ENCODE results near the gene PTRH1. TPM values are rescaled to one million over a fixed set of nuclear protein-coding genes. Genes with fewer than 3 reads are reported as not detected.

The PTRH1 gene
- total and polyA plus RNA-seq, 7 experiments from 2014 or later: 7.8 to 28.7 (median 9.4) TPM

- POLR2A ChIA-PET: no interaction called here
- Mint-ChIP-seq H3K36me3 (peaks cover 0 to 19% (median 5%) of the 10 kb centered on the region in 5 donors), H3K27ac (no peak overlapping the region)
Measured at GRCh38 chr9:127680846-127681245, 34.6 kb downstream of the PTRH1 start.

GRCh38 chr9:127680226-127680625 is 35.2 kb downstream of the PTRH1 start:
- no peaks in the 10 kb centered on the region for H3K27me3 Mint-ChIP-seq
- Histone ChIP-seq H3K4me3 (ENCODE audit: low read length) (no peak overlapping the region), H3K36me3 (ENCODE audit: control insufficient read depth in 2 of 3, insufficient read depth in 3 of 3, low read length in 3 of 3) (no peaks in the 10 kb centered on the region), H3K27me3 (ENCODE audit: control insufficient read depth in 2 of 2, insufficient read depth in 2 of 2, low read length in 2 of 2) (no peaks in the 10 kb centered on the region), H3K27ac (ENCODE audit: low read depth, low read length) (no peak overlapping the region), H3K9me3 (ENCODE audit: control insufficient read depth in 2 of 3, low read length in 3 of 3) (no peaks in the 10 kb centered on the region), H3K4me1 (ENCODE audit: control insufficient read depth in 2 of 2, insufficient read depth in 2 of 2, low read length in 2 of 2) (no peaks in the 10 kb centered on the region)
- peaks cover 0 to 22% (median 8%) of the 10 kb centered on the region in 5 donors for H3K36me3 Mint-ChIP-seq
- intact Hi-C loops (cut with micrococcal nuclease): no loop called here
- ATAC-seq: no peak
- POLR2A ChIA-PET: no interaction called here
- H3K4me1 Mint-ChIP-seq: no peaks in the 10 kb centered on the region
- no peak overlapping the region for H3K4me3 Mint-ChIP-seq
- no peak for DNase-seq
- no peak overlapping the region for H3K27ac Mint-ChIP-seq
- no peaks in the 10 kb centered on the region for H3K9me3 Mint-ChIP-seq
- CTCF ChIA-PET: no interaction called here

More at GRCh38 chr9:127680846-127681245, 34.6 kb downstream of the PTRH1 start:
- H3K4me1 Mint-ChIP-seq: no peaks in the 10 kb centered on the region
- no peak for ATAC-seq
- H3K4me3 ChIP-seq (ENCODE audit: low read length): no peak overlapping the region
- no peak for DNase-seq
- intact Hi-C loops (cut with micrococcal nuclease): no loop called here
- no peaks in the 10 kb centered on the region for H3K9me3 ChIP-seq (ENCODE audit: control insufficient read depth in 2 of 3, low read length in 3 of 3)
- H3K27me3 Mint-ChIP-seq: no peaks in the 10 kb centered on the region
- no peak overlapping the region for H3K4me3 Mint-ChIP-seq
- H3K9me3 Mint-ChIP-seq: no peaks in the 10 kb centered on the region
- H3K36me3 ChIP-seq (ENCODE audit: control insufficient read depth in 2 of 3, insufficient read depth in 3 of 3, low read length in 3 of 3): no peaks in the 10 kb centered on the region
- no peaks in the 10 kb centered on the region for H3K4me1 ChIP-seq (ENCODE audit: control insufficient read depth in 2 of 2, insufficient read depth in 2 of 2, low read length in 2 of 2)
- CTCF ChIA-PET: no interaction called here
- no peak overlapping the region for H3K27ac ChIP-seq (ENCODE audit: low read depth, low read length)
- no peaks in the 10 kb centered on the region for H3K27me3 ChIP-seq (ENCODE audit: control insufficient read depth in 2 of 2, insufficient read depth in 2 of 2, low read length in 2 of 2)

- Mint-ChIP-seq H3K4me3 (no peak overlapping the region), H3K9me3 (no peaks in the 10 kb centered on the region), H3K36me3 (peaks cover 0 to 18% (median 8%) of the 10 kb centered on the region in 5 donors), H3K27ac (no peak overlapping the region), H3K4me1 (no peaks in the 10 kb centered on the region), H3K27me3 (no peaks in the 10 kb centered on the region)
- H3K4me3 ChIP-seq (ENCODE audit: low read length): no peak overlapping the region
- intact Hi-C loops (cut with micrococcal nuclease): no loop called here
- ChIA-PET POLR2A (no interaction called here), CTCF (no interaction called here)
- ATAC-seq (no peak), DNase-seq (no peak)
- H3K27me3 ChIP-seq (ENCODE audit: control insufficient read depth in 2 of 2, insufficient read depth in 2 of 2, low read length in 2 of 2): no peaks in the 10 kb centered on the region
- H3K27ac ChIP-seq (ENCODE audit: low read depth, low read length): no peak overlapping the region
- no peaks in the 10 kb centered on the region for H3K4me1 ChIP-seq (ENCODE audit: control insufficient read depth in 2 of 2, insufficient read depth in 2 of 2, low read length in 2 of 2)
- no peaks in the 10 kb centered on the region for H3K36me3 ChIP-seq (ENCODE audit: control insufficient read depth in 2 of 3, insufficient read depth in 3 of 3, low read length in 3 of 3)
- H3K9me3 ChIP-seq (ENCODE audit: control insufficient read depth in 2 of 3, low read length in 3 of 3): no peaks in the 10 kb centered on the region
Measured at GRCh38 chr9:127679506-127679905, 36.0 kb downstream of the PTRH1 start.

- ChIA-PET CTCF (interaction anchor here (1.6 kb wide), 1 partner anchor 57 kb away, joined by 4 read pairs; no protein-coding TSS in a partner anchor), POLR2A (no interaction called here)
- no peaks in the 10 kb centered on the region for H3K27me3 Mint-ChIP-seq
- intact Hi-C loops (cut with micrococcal nuclease): no loop called here
- no peaks in the 10 kb centered on the region for H3K9me3 ChIP-seq (ENCODE audit: control insufficient read depth in 2 of 3, low read length in 3 of 3)
- no peak overlapping the region for H3K4me3 Mint-ChIP-seq
- no peaks in the 10 kb centered on the region for H3K4me1 ChIP-seq (ENCODE audit: control insufficient read depth in 2 of 2, insufficient read depth in 2 of 2, low read length in 2 of 2)
- H3K27ac ChIP-seq (ENCODE audit: low read depth, low read length): no peak overlapping the region
- peaks cover 0 to 27% (median 3%) of the 10 kb centered on the region in 5 donors for H3K36me3 Mint-ChIP-seq
- H3K27ac Mint-ChIP-seq: no peak overlapping the region
- no peaks in the 10 kb centered on the region for H3K27me3 ChIP-seq (ENCODE audit: control insufficient read depth in 2 of 2, insufficient read depth in 2 of 2, low read length in 2 of 2)
- DNase-seq (no peak), ATAC-seq (no peak)
- H3K4me3 ChIP-seq (ENCODE audit: low read length): no peak overlapping the region
- peaks cover 0 to 3% (median 0%) of the 10 kb centered on the region in 3 experiments for H3K36me3 ChIP-seq (ENCODE audit: control insufficient read depth in 2 of 3, insufficient read depth in 3 of 3, low read length in 3 of 3)
- no peaks in the 10 kb centered on the region for H3K9me3 Mint-ChIP-seq
- no peaks in the 10 kb centered on the region for H3K4me1 Mint-ChIP-seq
Measured at GRCh38 chr9:127676638-127677037, 38.8 kb downstream of the PTRH1 start.

GRCh38 chr9:127673234-127673633 is 42.2 kb downstream of the PTRH1 start:
- ChIA-PET POLR2A (no interaction called here), CTCF (no interaction called here)
- Histone ChIP-seq H3K9me3 (ENCODE audit: control insufficient read depth in 2 of 3, low read length in 3 of 3) (no peaks in the 10 kb centered on the region), H3K36me3 (ENCODE audit: control insufficient read depth in 2 of 3, insufficient read depth in 3 of 3, low read length in 3 of 3) (peaks cover 0 to 3% (median 0%) of the 10 kb centered on the region in 3 experiments), H3K27ac (ENCODE audit: low read depth, low read length) (no peak overlapping the region), H3K4me3 (ENCODE audit: low read length) (no peak overlapping the region), H3K27me3 (ENCODE audit: control insufficient read depth in 2 of 2, insufficient read depth in 2 of 2, low read length in 2 of 2) (no peaks in the 10 kb centered on the region), H3K4me1 (ENCODE audit: control insufficient read depth in 2 of 2, insufficient read depth in 2 of 2, low read length in 2 of 2) (no peaks in the 10 kb centered on the region)
- Mint-ChIP-seq H3K4me3 (no peak overlapping the region), H3K27ac (no peak overlapping the region), H3K27me3 (no peaks in the 10 kb centered on the region), H3K36me3 (peaks cover 0 to 18% (median 8%) of the 10 kb centered on the region in 5 donors), H3K4me1 (no peaks in the 10 kb centered on the region), H3K9me3 (no peaks in the 10 kb centered on the region)
- intact Hi-C loops (cut with micrococcal nuclease): no loop called here
- DNase-seq: no peak
- ATAC-seq: no peak

- Mint-ChIP-seq H3K27me3 (peaks cover 0 to 2% (median 0%) of the 10 kb centered on the region in 5 donors), H3K4me3 (no peak overlapping the region), H3K27ac (no peak overlapping the region), H3K9me3 (no peaks in the 10 kb centered on the region), H3K4me1 (no peaks in the 10 kb centered on the region), H3K36me3 (peaks cover 0 to 15% (median 4%) of the 10 kb centered on the region in 5 donors)
- Histone ChIP-seq H3K36me3 (ENCODE audit: control insufficient read depth in 2 of 3, insufficient read depth in 3 of 3, low read length in 3 of 3) (peaks cover 0 to 1% (median 0%) of the 10 kb centered on the region in 3 experiments), H3K27ac (ENCODE audit: low read depth, low read length) (no peak overlapping the region), H3K4me1 (ENCODE audit: control insufficient read depth in 2 of 2, insufficient read depth in 2 of 2, low read length in 2 of 2) (no peaks in the 10 kb centered on the region), H3K9me3 (ENCODE audit: control insufficient read depth in 2 of 3, low read length in 3 of 3) (no peaks in the 10 kb centered on the region), H3K27me3 (ENCODE audit: control insufficient read depth in 2 of 2, insufficient read depth in 2 of 2, low read length in 2 of 2) (no peaks in the 10 kb centered on the region), H3K4me3 (ENCODE audit: low read length) (no peak overlapping the region)
- POLR2A ChIA-PET: no interaction called here
- intact Hi-C loops (cut with micrococcal nuclease): no loop called here
- DNase-seq (no peak), ATAC-seq (no peak)
- CTCF ChIA-PET: interaction anchor here (0.7 kb wide), 1 partner anchor 74 kb away, joined by 3 read pairs; no protein-coding TSS in a partner anchor
Measured at GRCh38 chr9:127667906-127668305, 47.6 kb downstream of the PTRH1 start.

GRCh38 chr9:127667127-127667844 is 48.2 kb downstream of the PTRH1 start:
- Histone ChIP-seq H3K9me3 (ENCODE audit: control insufficient read depth in 2 of 3, low read length in 3 of 3) (no peaks in the 10 kb centered on the region), H3K4me3 (ENCODE audit: low read length) (no peak overlapping the region), H3K27me3 (ENCODE audit: control insufficient read depth in 2 of 2, insufficient read depth in 2 of 2, low read length in 2 of 2) (no peaks in the 10 kb centered on the region), H3K36me3 (ENCODE audit: control insufficient read depth in 2 of 3, insufficient read depth in 3 of 3, low read length in 3 of 3) (no peaks in the 10 kb centered on the region), H3K4me1 (ENCODE audit: control insufficient read depth in 2 of 2, insufficient read depth in 2 of 2, low read length in 2 of 2) (no peaks in the 10 kb centered on the region), H3K27ac (ENCODE audit: low read depth, low read length) (no peak overlapping the region)
- intact Hi-C loops (cut with micrococcal nuclease): no loop called here
- H3K36me3 Mint-ChIP-seq: peaks cover 0 to 15% (median 8%) of the 10 kb centered on the region in 5 donors
- DNase-seq: no peak
- ChIA-PET POLR2A (interaction anchor here (0.5 kb wide), 1 partner anchor 57 kb away, joined by 3 read pairs; no protein-coding TSS in a partner anchor), CTCF (interaction anchor here (0.6 to 0.7 kb wide), 2 partner anchors 21 to 74 kb away, joined by 3 read pairs; no protein-coding TSS in a partner anchor)
- peaks cover 0 to 2% (median 0%) of the 10 kb centered on the region in 5 donors for H3K27me3 Mint-ChIP-seq
- H3K4me3 Mint-ChIP-seq: no peak overlapping the region
- H3K9me3 Mint-ChIP-seq: no peaks in the 10 kb centered on the region
- ATAC-seq: no peak
- no peaks in the 10 kb centered on the region for H3K4me1 Mint-ChIP-seq
- H3K27ac Mint-ChIP-seq: no peak overlapping the region
